Brain microvascular endothelial cell (primary cell): ENCODE results near the gene LTN1.

Experiments used
- DNase-seq: peaks from one replicate; pipeline ENCODE4 v3.0.0-alpha.2; 2020
- H3K27ac ChIP-seq: fragments of 250-450 bp; sonication (Bioruptor Pico); 2 replicates; pipeline ENCODE4 v1.5.1; 2020; ENCODE audit warnings: mild to moderate bottlenecking, moderate library complexity
- H3K27me3 ChIP-seq: fragments of 250-450 bp; sonication (Bioruptor Pico); replicated peaks from 2 replicates; pipeline ENCODE4 v1.5.1; 2020; ENCODE audit warnings: mild to moderate bottlenecking
- H3K36me3 ChIP-seq: fragments of 250-450 bp; sonication (Bioruptor Pico); replicated peaks from 2 replicates; pipeline ENCODE4 v1.5.1; 2020; ENCODE audit warnings: mild to moderate bottlenecking
- H3K4me3 ChIP-seq: 2 replicates; pipeline ENCODE4 v1.5.1; 2011; ENCODE audit warnings: low read depth, mild to moderate bottlenecking, control low read depth, low read length, moderate library complexity
- CTCF ChIP-seq: IDR thresholded peaks from 2 replicates; pipeline ENCODE4 v1.5.1; 2011; ENCODE audit warnings: low read depth, mild to moderate bottlenecking, moderate library complexity, low read length, control low read depth, inconsistent platforms; ENCODE audit errors: missing control alignments
- in situ Hi-C: cut with HindIII; loops from 2 replicates; pipeline ENCODE4 v1.10.0; 2017; ENCODE audit warnings: low sequenced_read_pairs, low pct_ligation_motif_present

LTN1 gene

GRCh38 chr21:29008367-29008766 lies 15.7 kb upstream of the LTN1 start:
- H3K4me3 ChIP-seq: no peak overlapping the region
- no peak for DNase-seq
- no peak overlapping the region for H3K27ac ChIP-seq
- TF ChIP-seq CTCF: no peak
- in situ Hi-C loops: no loop called here
- H3K27me3 ChIP-seq: no peaks in the 10 kb centered on the region
- peaks cover 6% of the 10 kb centered on the region for H3K36me3 ChIP-seq

- in situ Hi-C loops: no loop called here
- peak; percentile 31 for DNase-seq
These were observed 15.1 kb upstream of the LTN1 start for GRCh38 chr21:29007810-29008209.

GRCh38 chr21:29007135-29007534 lies 14.5 kb upstream of the LTN1 start:
- TF ChIP-seq CTCF: no peak
- in situ Hi-C loops: no loop called here
- Histone ChIP-seq H3K4me3 (no peak overlapping the region), H3K27me3 (no peaks in the 10 kb centered on the region), H3K36me3 (peaks cover 6% of the 10 kb centered on the region), H3K27ac (no peak overlapping the region)
- no peak for DNase-seq

More at GRCh38 chr21:29007810-29008209, 15.1 kb upstream of the LTN1 start:
- no peak for TF ChIP-seq CTCF
- Histone ChIP-seq H3K27ac (no peak overlapping the region), H3K27me3 (no peaks in the 10 kb centered on the region), H3K36me3 (peaks cover 6% of the 10 kb centered on the region), H3K4me3 (no peak overlapping the region)

GRCh38 chr21:29005696-29006095 lies 13.0 kb upstream of the LTN1 start:
- no peak for TF ChIP-seq CTCF
- no peak overlapping the region for H3K4me3 ChIP-seq
- in situ Hi-C loops: no loop called here
- peaks cover 6% of the 10 kb centered on the region for H3K36me3 ChIP-seq
- H3K27me3 ChIP-seq: no peaks in the 10 kb centered on the region
- no peak for DNase-seq
- no peak overlapping the region for H3K27ac ChIP-seq

GRCh38 chr21:29002442-29003144 lies 9.9 kb upstream of the LTN1 start:
- H3K27ac ChIP-seq: peak overlapping the region; percentile 83
- H3K27me3 ChIP-seq: no peaks in the 10 kb centered on the region
- H3K4me3 ChIP-seq: peak overlapping the region; percentile 76
- no peak for TF ChIP-seq CTCF
- in situ Hi-C loops: no loop called here
- H3K36me3 ChIP-seq: no peaks in the 10 kb centered on the region
- DNase-seq: peak; percentile 94

GRCh38 chr21:28993293-28993629 lies 584 bp upstream of the LTN1 start:
- peak overlapping the region; percentile 59 for H3K27ac ChIP-seq
- no peaks in the 10 kb centered on the region for H3K27me3 ChIP-seq
- no peak for DNase-seq
- in situ Hi-C loops: no loop called here
- TF ChIP-seq CTCF: no peak
- peak overlapping the region; percentile 45 for H3K4me3 ChIP-seq
- no peaks in the 10 kb centered on the region for H3K36me3 ChIP-seq
